ENCODE results near the gene CGB3. TPM values are rescaled to one million over a fixed set of nuclear protein-coding genes. Genes with fewer than 3 reads are reported as not detected.
"Not testable (repeated sequence)": the region's sequence is repeated elsewhere in the genome, so short reads cannot be mapped to it uniquely, and the experiment has no call there.

The CGB3 gene
- total and polyA plus RNA-seq, 8 donors, result 0.81 TPM; not detected in 7

DNA sequence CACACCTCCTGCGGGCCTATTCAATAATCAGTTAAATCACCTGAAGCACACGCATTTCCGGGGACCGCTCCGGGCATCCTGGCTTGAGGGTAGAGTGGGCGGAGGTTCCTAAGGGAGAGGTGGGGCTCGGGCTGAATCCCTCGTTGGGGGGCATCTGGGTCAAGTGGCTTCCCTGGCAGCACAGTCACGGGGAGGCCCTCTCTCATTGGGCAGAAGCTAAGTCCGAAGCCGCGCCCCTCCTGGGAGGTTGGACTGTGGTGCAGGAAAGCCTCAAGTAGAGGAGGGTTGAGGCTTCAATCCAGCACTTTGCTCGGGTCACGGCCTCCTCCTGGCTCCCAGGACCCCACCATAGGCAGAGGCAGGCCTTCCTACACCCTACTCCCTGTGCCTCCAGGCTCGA, 19.4 kb upstream of the CGB3 start, which contains the start of gene CGB5:
Gene CGB5 (plus strand): TSS at position 301 of the 400 bp plus-strand sequence. CDS start 362 bp downstream, outside the sequence.
- H3K9me3 ChIP-seq; ATAC-seq; DNase-seq; H3K36me3 ChIP-seq; H3K27me3 ChIP-seq; intact Hi-C loops (cut with DNase I); H3K27ac ChIP-seq; H3K4me1 ChIP-seq; H3K4me3 ChIP-seq: not testable (repeated sequence)

DNA sequence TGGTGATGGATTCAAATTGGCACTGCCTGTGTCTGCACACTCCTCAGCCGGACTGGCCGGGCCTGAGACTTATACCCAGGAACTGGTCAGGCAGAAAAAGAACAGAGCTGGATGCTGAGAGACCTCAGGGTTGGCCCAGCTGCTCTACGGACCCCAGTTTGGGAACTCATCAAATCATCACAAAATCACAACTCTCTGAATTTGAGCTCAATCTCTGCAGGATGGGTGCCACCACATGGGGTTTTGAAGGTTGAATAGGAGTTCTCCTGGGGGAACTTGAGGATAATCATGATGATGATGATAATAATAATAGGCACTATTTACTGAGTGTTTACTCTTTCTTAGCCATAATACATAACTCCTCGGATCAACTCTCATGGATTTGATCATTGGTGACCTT, 18.5 kb upstream of the CGB3 start:
- intact Hi-C loops (cut with DNase I), result not testable (repeated sequence)

GRCh38 chr19:49042177-49042576, 18.0 kb upstream of the CGB3 start:
- no peaks in the 10 kb centered on the region for H3K27me3 ChIP-seq
- H3K4me3 ChIP-seq, result no peak overlapping the region
- no peak for TF ChIP-seq CTCF (IDR thresholded peaks at IDR 0.05)
- DNase-seq, result peak in 1 of 4 donors; percentile 69
- no peaks in the 10 kb centered on the region for H3K4me1 ChIP-seq
- no peaks in the 10 kb centered on the region for H3K36me3 ChIP-seq
- H3K9me3 ChIP-seq, result no peaks in the 10 kb centered on the region
- no peak overlapping the region for H3K27ac ChIP-seq
- intact Hi-C loops (cut with DNase I), result no loop called here
- no peak for ATAC-seq

More for the DNA sequence above, 18.5 kb upstream of the CGB3 start:
- not testable (repeated sequence) for H3K4me1 ChIP-seq, DNase-seq, H3K9me3 ChIP-seq, H3K36me3 ChIP-seq, H3K27me3 ChIP-seq, H3K4me3 ChIP-seq, ATAC-seq, H3K27ac ChIP-seq

GRCh38 chr19:49039736-49040135, 15.6 kb upstream of the CGB3 start:
- H3K4me3 ChIP-seq; ATAC-seq; H3K27ac ChIP-seq; H3K9me3 ChIP-seq; intact Hi-C loops (cut with DNase I); H3K4me1 ChIP-seq; DNase-seq; H3K27me3 ChIP-seq; H3K36me3 ChIP-seq: not testable (repeated sequence)

DNA sequence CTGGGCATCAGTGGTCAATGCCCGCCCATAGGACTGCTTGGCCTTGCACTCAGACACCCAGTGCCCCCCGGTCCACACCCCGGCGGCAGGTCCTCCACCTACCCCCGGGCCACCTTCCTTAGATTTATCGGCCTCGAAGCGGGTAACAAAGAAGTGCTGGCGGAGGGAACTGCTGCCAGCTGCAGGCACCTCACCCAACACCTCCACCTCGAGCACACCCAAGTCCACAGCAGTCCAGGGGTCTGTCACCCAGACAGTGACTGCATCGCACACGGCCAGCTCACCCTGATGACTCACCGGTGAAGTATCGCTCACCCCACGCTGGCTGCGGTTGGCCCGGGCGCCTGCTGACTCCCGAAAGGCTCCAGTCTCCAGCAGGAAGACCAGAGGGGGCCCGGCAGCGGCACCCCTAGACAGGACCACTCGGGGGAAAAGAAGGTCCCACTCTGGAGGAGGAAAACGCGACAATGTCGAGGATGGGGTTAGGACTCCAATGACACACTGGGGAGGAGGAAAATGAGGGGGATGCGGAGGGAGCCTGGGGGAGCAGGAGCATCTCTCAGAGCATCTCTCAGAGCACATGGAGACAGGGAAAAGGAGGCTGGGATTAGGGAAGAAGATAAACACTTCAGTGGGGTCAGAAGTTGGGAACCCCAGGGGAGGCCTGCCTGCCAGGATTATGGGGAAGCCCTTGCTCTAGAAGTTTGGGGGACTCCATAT, 14.6 kb upstream of the CGB3 start:
- DNase-seq; H3K27ac ChIP-seq; H3K27me3 ChIP-seq; ATAC-seq; H3K36me3 ChIP-seq; intact Hi-C loops (cut with DNase I); H3K4me1 ChIP-seq; H3K9me3 ChIP-seq; H3K4me3 ChIP-seq: not testable (repeated sequence)

- H3K36me3 ChIP-seq; intact Hi-C loops (cut with DNase I); H3K27ac ChIP-seq: not testable (repeated sequence)
These were observed 14.0 kb upstream of the CGB3 start for GRCh38 chr19:49038111-49038510.

GRCh38 chr19:49036815-49037214, 12.7 kb upstream of the CGB3 start, which contains the start of gene CGB1:
Gene CGB1 (minus strand): TSS chr19:49036895. CDS start chr19:49036711, 184 bp downstream.
- intact Hi-C loops (cut with DNase I); H3K4me1 ChIP-seq; H3K27ac ChIP-seq; DNase-seq; H3K4me3 ChIP-seq; H3K9me3 ChIP-seq; H3K36me3 ChIP-seq; ATAC-seq; H3K27me3 ChIP-seq: not testable (repeated sequence)
- TF ChIP-seq CTCF (IDR thresholded peaks at IDR 0.05), result peak in 1 of 2 donors; percentile 28

More at GRCh38 chr19:49038111-49038510, 14.0 kb upstream of the CGB3 start:
- not testable (repeated sequence) for H3K4me1 ChIP-seq, H3K9me3 ChIP-seq, DNase-seq, ATAC-seq, H3K27me3 ChIP-seq, H3K4me3 ChIP-seq
